ENCODE measurements around the gene CREBBP.

- TF ChIP-seq CTCF (conservative IDR thresholded peaks at IDR 0.05) = no peak
- no peak for TF ChIP-seq ZFX (IDR thresholded peaks at IDR 0.05)
These were observed 118.3 kb downstream of the CREBBP start for GRCh38 chr16:3762107-3762750.
